Ishikawa (cell line): Measurements from ENCODE around the gene ADAM33.

ENCODE experiments used
- CEBPB ChIP-seq: IDR thresholded peaks from 2 replicates; pipeline ENCODE4 v1.6.1; 2012
- EP300 ChIP-seq: IDR thresholded peaks from 2 replicates; pipeline ENCODE4 v1.6.1; 2012; ENCODE audit warnings: borderline replicate concordance
- RAD21 ChIP-seq: IDR thresholded peaks from 2 replicates; pipeline ENCODE4 v1.6.1; 2012; ENCODE audit warnings: low read depth
- TAF1 ChIP-seq: IDR thresholded peaks from 2 replicates; pipeline ENCODE4 v1.6.1; 2012; ENCODE audit warnings: low read depth, mild to moderate bottlenecking
- USF1 ChIP-seq: IDR thresholded peaks from 2 replicates; pipeline ENCODE4 v1.6.1; 2012
- YY1 ChIP-seq: IDR thresholded peaks from 2 replicates; pipeline ENCODE4 v1.6.1; 2012; ENCODE audit warnings: low read depth

GRCh38 chr20:3728354-3728753 lies 46.5 kb upstream of the ADAM33 start:
- no peak for TF ChIP-seq RAD21
- TF ChIP-seq YY1: no peak
- TF ChIP-seq CEBPB: no peak
- TF ChIP-seq TAF1: no peak
- TF ChIP-seq USF1: no peak
- no peak for TF ChIP-seq EP300
